T-helper 2 cell (primary cell): ENCODE data around the gene DMRTA1.
"Not testable (repeated sequence)": the region's sequence is repeated elsewhere in the genome, so short reads cannot be mapped to it uniquely, and the experiment has no call there.

ENCODE experiments used
- DNase-seq, 5 experiments: peaks; one replicate each; pipeline versions ENCODE4 v3.0.0 to v3.0.0-alpha.2; 2012 to 2022

Gene DMRTA1

DNA sequence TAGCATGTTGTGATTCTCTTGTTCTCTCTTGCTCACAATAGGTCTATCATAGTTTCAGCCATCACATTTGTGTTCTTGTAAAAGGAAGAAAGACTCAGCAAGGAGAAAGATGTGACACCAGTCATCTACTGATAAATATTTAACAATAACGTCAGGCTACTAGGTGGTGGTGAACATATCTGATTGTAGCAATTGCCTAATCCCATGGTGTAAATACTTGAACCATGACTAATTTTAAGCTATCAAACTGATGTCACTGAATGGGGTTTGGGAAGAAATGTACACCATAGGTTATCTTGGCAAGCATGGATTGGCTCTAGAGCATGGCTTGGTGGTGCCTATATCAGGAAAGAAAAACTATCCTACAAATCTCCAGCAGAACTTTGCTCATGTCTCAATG lies 16.6 kb downstream of the DMRTA1 start:
- DNase-seq, result no peak

DNA sequence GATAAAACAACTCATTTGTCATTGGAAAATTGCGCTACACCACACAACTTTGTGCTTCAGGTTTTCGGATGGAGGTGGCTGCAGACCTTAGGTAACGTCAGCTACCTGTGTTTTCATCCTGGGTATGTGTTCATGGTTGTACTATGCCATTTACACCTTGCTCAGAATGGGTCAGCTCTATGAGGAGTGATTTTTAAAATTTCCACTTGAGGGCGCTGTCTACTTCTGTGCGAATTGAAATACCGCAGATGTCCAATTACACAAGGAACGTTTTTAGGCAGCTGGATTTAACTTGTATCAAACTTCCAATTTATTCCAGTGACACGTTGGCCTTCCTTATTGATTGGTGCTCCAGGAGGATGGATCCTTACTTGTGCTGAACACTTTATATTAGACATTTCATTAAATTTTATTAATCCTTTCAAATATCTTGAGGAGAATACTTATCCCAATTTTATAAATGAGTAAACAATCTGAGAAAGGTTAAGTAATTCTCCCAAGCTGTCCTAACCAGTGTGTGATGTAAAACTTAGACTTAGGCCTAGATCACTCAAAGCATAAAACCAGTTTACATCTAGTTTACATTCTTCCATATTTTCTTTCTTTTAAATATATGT lies 23.4 kb downstream of the DMRTA1 start:
- DNase-seq, result peak in 1 of 5 experiments; percentile 20

DNA sequence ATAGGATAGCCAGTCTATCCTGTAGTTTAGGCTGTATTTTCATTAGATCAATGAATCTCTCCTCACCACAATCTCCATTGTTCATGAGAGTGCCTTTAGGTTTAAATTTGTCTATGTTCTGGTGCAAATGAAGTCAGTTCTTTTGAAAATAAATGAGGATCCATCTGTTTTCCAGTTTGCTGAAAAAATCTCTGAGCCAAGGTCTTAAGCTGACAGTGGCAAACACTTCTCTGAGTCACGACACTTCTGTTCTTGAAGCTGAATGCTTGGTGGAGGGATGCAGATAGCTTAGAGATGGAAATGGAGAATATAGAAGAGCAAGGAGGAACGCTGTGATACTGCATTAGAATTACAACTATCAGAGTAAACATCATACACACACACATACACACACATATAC lies 34.9 kb downstream of the DMRTA1 start:
- no peak for DNase-seq

DNA sequence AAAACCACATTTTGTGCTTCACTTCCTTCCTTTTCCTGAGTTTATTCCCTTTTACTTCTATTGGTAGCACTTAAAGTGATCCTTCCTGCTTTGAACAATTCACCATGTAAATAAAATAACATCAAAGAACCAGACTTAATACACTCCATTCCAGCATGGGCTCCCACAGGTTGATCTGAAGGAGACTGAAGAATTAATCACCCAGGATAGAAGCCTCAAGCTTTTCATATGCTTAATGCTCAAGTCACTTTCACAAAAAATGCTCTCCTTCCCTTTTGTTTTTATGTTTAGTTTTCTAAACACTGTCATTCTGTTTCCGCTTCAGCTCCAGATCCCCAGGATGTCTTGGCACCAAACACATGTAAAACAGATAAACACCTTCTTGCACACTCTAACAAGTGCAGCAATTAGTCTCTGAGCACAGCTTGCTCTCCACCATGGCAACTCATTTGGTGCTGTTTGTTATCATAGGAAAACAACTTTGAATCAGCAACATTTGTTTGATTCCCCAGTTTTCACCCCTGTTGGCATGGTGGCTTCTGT lies 37.0 kb downstream of the DMRTA1 start:
- no peak for DNase-seq

DNA sequence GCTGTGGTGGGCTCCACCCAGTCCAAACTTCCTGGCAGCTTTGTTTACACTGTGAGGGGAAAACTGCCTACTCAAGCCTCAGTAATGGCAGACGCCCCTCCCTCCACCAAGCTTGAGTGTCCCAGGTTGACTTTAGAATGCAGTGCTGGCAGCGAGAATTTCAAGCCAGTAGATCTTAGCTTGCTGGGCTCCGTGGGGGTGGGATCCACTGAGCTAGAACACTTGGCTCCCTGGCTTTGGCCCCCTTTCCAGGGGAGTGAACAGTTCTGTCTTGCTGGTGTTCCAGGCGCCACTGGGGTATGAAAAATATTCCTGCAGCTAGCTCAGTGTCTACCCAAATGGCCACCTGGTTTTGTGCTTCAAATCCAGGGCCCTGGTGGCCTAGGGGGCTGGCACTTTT lies 49.6 kb downstream of the DMRTA1 start:
- not testable (repeated sequence) for DNase-seq
